C4-2B (cell line): ENCODE results near the gene TRRAP.

Source experiments
- CTCF ChIP-seq: fragments of 450-650 bp; conservative IDR thresholded peaks from 2 replicates; pipeline ENCODE4 v1.5.1; 2017; ENCODE audit warnings: mild to moderate bottlenecking
- ZFX ChIP-seq: fragments of 450-650 bp; IDR thresholded peaks from 2 replicates; pipeline ENCODE4 v1.6.1; 2017

- TF ChIP-seq CTCF (no peak), ZFX (no peak)
These were observed 77.7 kb downstream of the TRRAP start for GRCh38 chr7:98955992-98956391.
